Suprapubic skin (tissue), 4 donors: ENCODE data around the gene FHIP1A. TPM values are rescaled to one million over a fixed set of nuclear protein-coding genes. Genes with fewer than 3 reads are reported as not detected.
"Not testable (repeated sequence)": the region's sequence is repeated elsewhere in the genome, so short reads cannot be mapped to it uniquely, and the experiment has no call there.

ENCODE experiments used
- DNase-seq, 2 donors: peaks; one replicate each; pipeline ENCODE4 v3.0.0-alpha.2; 2019; ENCODE audit warnings: low spot score in 2 of 2
- H3K27ac ChIP-seq: fragments of 200-600 bp; sonication (generic); one replicate; pipeline ENCODE4 v1.5.1; 2019
- H3K27me3 ChIP-seq: fragments of 200-600 bp; sonication (generic); one replicate; pipeline ENCODE4 v1.5.1; 2019
- H3K36me3 ChIP-seq: fragments of 200-600 bp; sonication (generic); one replicate; pipeline ENCODE4 v1.5.1; 2019
- H3K4me1 ChIP-seq: fragments of 200-600 bp; sonication (generic); one replicate; pipeline ENCODE4 v1.5.1; 2019
- H3K4me3 ChIP-seq: fragments of 200-600 bp; sonication (generic); one replicate; pipeline ENCODE4 v1.5.1; 2019; ENCODE audit warnings: mild to moderate bottlenecking
- H3K9me3 ChIP-seq: fragments of 200-600 bp; sonication (generic); one replicate; pipeline ENCODE4 v1.5.1; 2019
- EP300 ChIP-seq: sonication (generic); formaldehyde crosslinking; IDR thresholded peaks from one replicate; pipeline ENCODE4 v1.6.1; 2017; ENCODE audit warnings: antibody characterized with exemption
- POLR2A ChIP-seq, 2 donors: fragments of 450-650 bp; IDR thresholded peaks; one replicate each; pipeline ENCODE4 v1.6.1; 2017; ENCODE audit warnings: antibody characterized with exemption in 2 of 2, mild to moderate bottlenecking in 2 of 2, moderate library complexity in 2 of 2
- POLR2AphosphoS5 ChIP-seq, 3 donors: sonication (generic); formaldehyde crosslinking; IDR thresholded peaks; one replicate each; pipeline ENCODE4 v1.6.1; 2017; ENCODE audit warnings: antibody characterized with exemption in 3 of 3
- WGBS: methylation state at CpG from one replicate; pipeline ENCODE4 v1.1.5; 2018; 5-methylcytosine and 5-hydroxymethylcytosine counted together
- total RNA-seq, 4 donors: library from RNA; depleted of rRNA; stranded (reverse); fragments of >200 nt; gene quantifications; one replicate each; pipeline ENCODE4 v1.1.0, GENCODE V29; 2016
- TF ChIP-seq, protein P1 (sequence below), 2 donors: fragments of 200-600 bp in 1 of 2; fragments of 450-650 bp in 1 of 2; sonication (generic) in 1 of 2; IDR thresholded peaks; one replicate each; pipeline ENCODE4 v1.5.1; 2016 to 2019; ENCODE audit warnings: antibody characterized with exemption in 2 of 2, mild to moderate bottlenecking in 1 of 2, moderate library complexity in 1 of 2

FHIP1A gene
- total RNA-seq, 4 donors from 2014 or later: 90.3 to 105 (median 101) TPM

- Histone ChIP-seq H3K4me1 (peaks cover 3% of the 10 kb centered on the region), H3K27me3 (no peaks in the 10 kb centered on the region), H3K9me3 (no peaks in the 10 kb centered on the region), H3K4me3 (no peak overlapping the region), H3K27ac (no peak overlapping the region), H3K36me3 (no peaks in the 10 kb centered on the region)
- DNase-seq: no peak
- TF ChIP-seq POLR2AphosphoS5 (IDR thresholded peaks at IDR 0.05): no peak
- no peak for TF ChIP-seq POLR2A (IDR thresholded peaks at IDR 0.05)
- TF ChIP-seq EP300: no peak
- TF ChIP-seq, protein P1, sequence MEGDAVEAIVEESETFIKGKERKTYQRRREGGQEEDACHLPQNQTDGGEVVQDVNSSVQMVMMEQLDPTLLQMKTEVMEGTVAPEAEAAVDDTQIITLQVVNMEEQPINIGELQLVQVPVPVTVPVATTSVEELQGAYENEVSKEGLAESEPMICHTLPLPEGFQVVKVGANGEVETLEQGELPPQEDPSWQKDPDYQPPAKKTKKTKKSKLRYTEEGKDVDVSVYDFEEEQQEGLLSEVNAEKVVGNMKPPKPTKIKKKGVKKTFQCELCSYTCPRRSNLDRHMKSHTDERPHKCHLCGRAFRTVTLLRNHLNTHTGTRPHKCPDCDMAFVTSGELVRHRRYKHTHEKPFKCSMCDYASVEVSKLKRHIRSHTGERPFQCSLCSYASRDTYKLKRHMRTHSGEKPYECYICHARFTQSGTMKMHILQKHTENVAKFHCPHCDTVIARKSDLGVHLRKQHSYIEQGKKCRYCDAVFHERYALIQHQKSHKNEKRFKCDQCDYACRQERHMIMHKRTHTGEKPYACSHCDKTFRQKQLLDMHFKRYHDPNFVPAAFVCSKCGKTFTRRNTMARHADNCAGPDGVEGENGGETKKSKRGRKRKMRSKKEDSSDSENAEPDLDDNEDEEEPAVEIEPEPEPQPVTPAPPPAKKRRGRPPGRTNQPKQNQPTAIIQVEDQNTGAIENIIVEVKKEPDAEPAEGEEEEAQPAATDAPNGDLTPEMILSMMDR (IDR thresholded peaks at IDR 0.05): no peak
- WGBS: 77% methylated on average over 8 of the region's 8 CpGs
Observed at GRCh38 chr4:151402145-151402865, 6.7 kb upstream of the FHIP1A start.

DNA sequence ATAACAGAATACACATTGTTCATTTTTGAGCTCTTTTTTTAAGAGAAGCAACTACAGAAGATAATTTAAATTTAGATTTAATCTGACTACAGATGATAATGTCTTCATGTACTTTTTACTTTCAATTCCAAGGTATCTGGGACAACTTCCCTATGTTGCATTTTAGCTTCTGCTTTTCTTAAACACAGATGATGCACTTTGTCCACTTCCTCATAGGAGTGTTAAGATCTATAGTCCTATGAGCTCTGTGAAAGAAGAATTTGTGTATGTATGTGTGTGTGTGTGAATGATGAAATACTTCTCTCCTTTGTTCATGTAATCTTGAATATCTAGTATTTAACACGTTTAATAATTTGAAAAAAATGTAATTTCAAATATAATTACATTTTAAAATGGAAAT lies 5.3 kb upstream of the FHIP1A start:
- Histone ChIP-seq H3K4me3 (no peak overlapping the region), H3K27ac (no peak overlapping the region), H3K36me3 (no peaks in the 10 kb centered on the region), H3K27me3 (no peaks in the 10 kb centered on the region), H3K9me3 (no peaks in the 10 kb centered on the region), H3K4me1 (peaks cover 14% of the 10 kb centered on the region)
- no peak for DNase-seq
- TF ChIP-seq POLR2AphosphoS5 (IDR thresholded peaks at IDR 0.05): no peak
- no peak for TF ChIP-seq POLR2A (IDR thresholded peaks at IDR 0.05)
- TF ChIP-seq EP300: no peak
- TF ChIP-seq, protein P1 (IDR thresholded peaks at IDR 0.05): no peak
- 61% methylated on average over 1 of the region's 1 CpG for WGBS

DNA sequence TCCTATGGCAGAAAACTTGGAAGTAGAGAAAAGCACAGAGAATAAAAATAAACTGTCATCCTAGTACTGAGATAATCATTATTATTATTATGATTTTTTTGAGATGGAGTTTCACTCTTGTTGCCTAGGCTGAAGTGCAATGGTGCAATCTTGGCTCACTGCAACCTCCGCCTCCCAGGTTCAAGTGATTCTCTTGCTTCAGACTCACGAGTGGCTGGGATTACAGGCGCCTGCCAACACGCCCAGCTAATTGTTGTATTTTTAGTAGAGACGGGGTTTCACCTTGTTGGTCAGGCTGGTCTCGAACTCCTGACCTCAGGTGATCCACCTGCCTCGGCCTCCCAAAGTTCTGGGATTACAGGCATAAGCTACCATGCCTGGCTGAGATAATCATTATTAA lies 4.2 kb upstream of the FHIP1A start:
- WGBS: 88% methylated on average over 7 of the region's 7 CpGs
- H3K27ac ChIP-seq, H3K27me3 ChIP-seq, H3K4me3 ChIP-seq, H3K9me3 ChIP-seq, H3K36me3 ChIP-seq, DNase-seq: not testable (repeated sequence)
- peaks cover 19% of the 10 kb centered on the region for H3K4me1 ChIP-seq

DNA sequence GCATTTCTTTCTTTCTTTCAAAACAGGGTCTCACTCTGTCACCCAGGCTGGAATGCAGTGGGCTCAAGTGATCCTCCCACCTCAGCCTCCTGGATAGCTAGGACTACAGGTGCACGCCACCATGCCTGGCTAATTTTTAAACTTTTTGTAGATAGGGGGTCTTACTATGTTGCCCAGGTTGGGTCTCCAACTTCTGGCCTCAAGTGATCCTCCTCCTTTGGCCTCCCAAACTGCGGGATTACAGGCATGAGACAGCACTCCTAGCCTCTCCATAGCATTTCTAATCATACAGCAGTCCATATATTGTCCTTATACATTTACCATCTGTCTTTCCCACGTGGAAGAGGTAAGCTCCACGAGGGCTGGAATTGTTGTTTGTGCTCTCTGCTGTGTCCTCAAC lies 2.0 kb upstream of the FHIP1A start:
- Histone ChIP-seq H3K27me3 (no peaks in the 10 kb centered on the region), H3K36me3 (no peaks in the 10 kb centered on the region), H3K27ac (no peak overlapping the region), H3K9me3 (no peaks in the 10 kb centered on the region), H3K4me1 (peaks cover 24% of the 10 kb centered on the region), H3K4me3 (no peak overlapping the region)
- TF ChIP-seq POLR2AphosphoS5 (IDR thresholded peaks at IDR 0.05) (no peak), POLR2A (IDR thresholded peaks at IDR 0.05) (no peak), EP300 (no peak)
- TF ChIP-seq, protein P1 (IDR thresholded peaks at IDR 0.05): no peak
- no peak for DNase-seq
- WGBS: 93% methylated on average over 4 of the region's 4 CpGs

DNA sequence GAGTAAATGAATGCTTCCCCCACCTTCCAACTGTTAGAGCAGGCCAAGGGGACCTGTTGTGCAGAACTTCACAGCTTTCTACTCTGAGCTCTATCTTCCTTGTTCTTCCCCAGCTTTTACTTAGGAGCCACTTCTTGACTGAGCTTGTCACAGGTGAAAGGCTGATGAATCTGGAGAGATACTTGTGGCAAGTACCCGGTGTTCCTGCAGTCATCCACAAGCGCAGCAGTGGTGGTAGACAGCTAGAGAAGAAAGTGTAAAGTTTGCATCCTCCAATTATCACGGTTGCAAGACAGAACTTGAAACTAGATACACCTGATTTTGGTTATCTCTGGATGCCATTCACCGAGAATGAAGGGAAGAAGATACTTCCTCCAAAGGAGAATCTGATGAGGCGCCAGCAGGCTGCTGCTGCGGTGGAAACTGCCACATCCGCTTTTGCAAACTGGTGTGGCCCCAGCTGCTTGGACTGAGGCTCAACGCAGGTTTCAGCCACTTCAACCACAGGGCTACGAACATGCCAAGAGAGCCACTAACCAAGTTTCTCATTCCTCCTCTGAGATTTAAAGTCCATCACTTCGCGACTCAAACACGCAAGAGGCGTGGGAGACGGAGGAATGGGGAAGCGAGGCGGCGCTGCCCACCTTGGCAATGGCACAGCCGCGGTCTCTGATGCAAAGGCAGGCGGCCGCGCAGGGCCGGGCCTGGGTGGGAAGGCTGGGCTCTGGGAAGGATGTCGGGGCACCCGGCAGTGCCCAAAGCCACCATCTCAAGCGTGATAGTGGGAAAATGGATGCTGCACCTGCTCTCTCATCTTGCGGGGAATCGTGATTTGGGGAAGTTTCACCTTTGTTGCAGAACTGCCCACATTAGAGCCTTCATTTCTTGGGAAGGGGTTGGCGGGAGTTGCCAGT lies 1.3 kb upstream of the FHIP1A start:
- no peaks in the 10 kb centered on the region for H3K36me3 ChIP-seq
- TF ChIP-seq POLR2A (IDR thresholded peaks at IDR 0.05) (no peak), POLR2AphosphoS5 (IDR thresholded peaks at IDR 0.05) (no peak), EP300 (no peak)
- TF ChIP-seq, protein P1 (IDR thresholded peaks at IDR 0.05): no peak
- DNase-seq: peak; percentile 65 to 79
- H3K4me3 ChIP-seq: peak overlapping the region; percentile 58
- H3K27ac ChIP-seq: peak overlapping the region; percentile 91
- 35% methylated on average over 12 of the region's 29 CpGs for WGBS
- H3K27me3 ChIP-seq: no peaks in the 10 kb centered on the region
- H3K9me3 ChIP-seq: no peaks in the 10 kb centered on the region
- H3K4me1 ChIP-seq: peaks cover 24% of the 10 kb centered on the region
